NCI-H524 treated with DMSO at 0.1 percent for 48 hours (cell line): ENCODE measurements around the gene TEX2.
"Not testable (repeated sequence)": the region's sequence is repeated elsewhere in the genome, so short reads cannot be mapped to it uniquely, and the experiment has no call there.

Source experiments
- DNase-seq: peaks from one replicate; lab custom pipeline; 2025; lab: John Stamatoyannopoulos, UW

The TEX2 gene

GRCh38 chr17:64209983-64210382 is 53.1 kb downstream of the TEX2 start:
- no peak for DNase-seq

GRCh38 chr17:64209356-64209941 is 53.6 kb downstream of the TEX2 start:
- DNase-seq, result no peak

GRCh38 chr17:64208656-64209055 is 54.4 kb downstream of the TEX2 start:
- not testable (repeated sequence) for DNase-seq

GRCh38 chr17:64205804-64206203 is 57.3 kb downstream of the TEX2 start:
- DNase-seq, result no peak

GRCh38 chr17:64203630-64204029 is 59.4 kb downstream of the TEX2 start:
- DNase-seq, result no peak

GRCh38 chr17:64202683-64203344 is 60.2 kb downstream of the TEX2 start:
- DNase-seq, result no peak

GRCh38 chr17:64200080-64201032 is 62.7 kb downstream of the TEX2 start:
- no peak for DNase-seq

GRCh38 chr17:64198331-64199090 is 64.5 kb downstream of the TEX2 start:
- DNase-seq, result peak; percentile 92

GRCh38 chr17:64196601-64197000 is 66.5 kb downstream of the TEX2 start:
- no peak for DNase-seq

GRCh38 chr17:64193561-64193960 is 69.5 kb downstream of the TEX2 start:
- no peak for DNase-seq

GRCh38 chr17:64192589-64192988 is 70.5 kb downstream of the TEX2 start:
- no peak for DNase-seq

- peak; percentile 50 for DNase-seq
Observed at GRCh38 chr17:64190472-64190871, 72.6 kb downstream of the TEX2 start.

- DNase-seq, result no peak
Observed at GRCh38 chr17:64188088-64188487, 75.0 kb downstream of the TEX2 start.

GRCh38 chr17:64187093-64187895 is 75.8 kb downstream of the TEX2 start:
- DNase-seq, result peak; percentile 10

- DNase-seq, result no peak
Observed at GRCh38 chr17:64186171-64187092, 76.6 kb downstream of the TEX2 start.

GRCh38 chr17:64185557-64185956 is 77.5 kb downstream of the TEX2 start:
- DNase-seq, result not testable (repeated sequence)

GRCh38 chr17:64185101-64185500 is 78.0 kb downstream of the TEX2 start:
- DNase-seq, result no peak

GRCh38 chr17:64183815-64184214 is 79.2 kb downstream of the TEX2 start:
- DNase-seq, result peak; percentile 8

- no peak for DNase-seq
Observed at GRCh38 chr17:64182325-64183012, 80.6 kb downstream of the TEX2 start.
